22Rv1 (cell line): ENCODE data around the gene ANKRD50.

Source experiments
- ZFX ChIP-seq: fragments of 450-650 bp; IDR thresholded peaks from 2 replicates; pipeline ENCODE4 v1.6.1; 2017; ENCODE audit warnings: antibody characterized with exemption, borderline replicate concordance
- TF ChIP-seq, protein P1 (sequence below): fragments of 450-650 bp; IDR thresholded peaks from 2 replicates; pipeline ENCODE4 v1.5.1; 2017; ENCODE audit warnings: mild to moderate bottlenecking

DNA sequence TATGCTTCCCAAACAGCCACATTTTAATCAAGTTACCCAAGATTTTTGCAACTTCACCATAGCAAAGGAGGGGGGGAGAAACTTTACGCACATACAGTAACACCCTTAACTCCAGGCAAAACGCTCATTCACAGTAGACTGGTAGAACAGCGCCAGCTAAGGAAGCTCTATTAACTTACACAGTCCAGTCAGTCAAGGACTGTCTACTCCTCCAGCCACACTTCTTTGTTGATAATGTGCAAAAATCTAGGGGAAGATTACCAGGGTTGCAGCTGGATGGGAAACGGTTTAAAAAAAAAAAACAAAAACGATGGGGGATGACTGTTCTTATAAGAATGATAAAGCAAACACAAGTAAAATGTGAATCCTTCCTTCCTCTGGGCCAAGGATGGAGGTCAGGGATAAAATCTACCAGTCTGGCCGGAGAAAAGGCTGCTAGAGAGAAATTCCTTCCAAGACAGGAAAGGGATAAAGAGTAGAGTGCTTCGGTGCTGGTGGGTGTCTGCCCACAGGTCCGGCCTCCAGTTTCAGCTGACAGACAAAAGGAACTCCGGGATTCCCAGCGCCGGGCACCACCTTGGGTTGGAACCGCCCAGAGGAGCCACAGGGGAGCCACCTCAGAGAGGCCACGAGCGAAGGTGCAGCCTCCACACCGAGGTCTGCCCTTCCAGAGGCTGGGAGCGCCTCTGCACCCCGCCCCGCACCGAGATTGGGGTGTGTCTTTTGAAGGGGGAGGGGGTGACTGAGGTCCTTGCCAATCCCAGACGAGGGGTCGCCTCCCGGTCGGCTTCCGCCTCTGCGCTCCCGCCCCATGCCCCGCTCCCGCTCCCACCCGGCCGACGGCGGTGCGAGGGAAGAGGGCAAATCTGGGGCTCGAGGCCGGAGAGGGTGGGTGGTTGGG is 811 bp downstream of the ANKRD50 start:
- TF ChIP-seq, protein P1, sequence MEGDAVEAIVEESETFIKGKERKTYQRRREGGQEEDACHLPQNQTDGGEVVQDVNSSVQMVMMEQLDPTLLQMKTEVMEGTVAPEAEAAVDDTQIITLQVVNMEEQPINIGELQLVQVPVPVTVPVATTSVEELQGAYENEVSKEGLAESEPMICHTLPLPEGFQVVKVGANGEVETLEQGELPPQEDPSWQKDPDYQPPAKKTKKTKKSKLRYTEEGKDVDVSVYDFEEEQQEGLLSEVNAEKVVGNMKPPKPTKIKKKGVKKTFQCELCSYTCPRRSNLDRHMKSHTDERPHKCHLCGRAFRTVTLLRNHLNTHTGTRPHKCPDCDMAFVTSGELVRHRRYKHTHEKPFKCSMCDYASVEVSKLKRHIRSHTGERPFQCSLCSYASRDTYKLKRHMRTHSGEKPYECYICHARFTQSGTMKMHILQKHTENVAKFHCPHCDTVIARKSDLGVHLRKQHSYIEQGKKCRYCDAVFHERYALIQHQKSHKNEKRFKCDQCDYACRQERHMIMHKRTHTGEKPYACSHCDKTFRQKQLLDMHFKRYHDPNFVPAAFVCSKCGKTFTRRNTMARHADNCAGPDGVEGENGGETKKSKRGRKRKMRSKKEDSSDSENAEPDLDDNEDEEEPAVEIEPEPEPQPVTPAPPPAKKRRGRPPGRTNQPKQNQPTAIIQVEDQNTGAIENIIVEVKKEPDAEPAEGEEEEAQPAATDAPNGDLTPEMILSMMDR, result no peak; the same call in 1 of the 2 replicates
- TF ChIP-seq ZFX, result no peak
